Measurements from ENCODE around the gene DCLK1. TPM values are rescaled to one million over a fixed set of nuclear protein-coding genes. Genes with fewer than 3 reads are reported as not detected.

DCLK1 gene
- total RNA-seq, 3 donors from 2014 or later: not detected

DNA sequence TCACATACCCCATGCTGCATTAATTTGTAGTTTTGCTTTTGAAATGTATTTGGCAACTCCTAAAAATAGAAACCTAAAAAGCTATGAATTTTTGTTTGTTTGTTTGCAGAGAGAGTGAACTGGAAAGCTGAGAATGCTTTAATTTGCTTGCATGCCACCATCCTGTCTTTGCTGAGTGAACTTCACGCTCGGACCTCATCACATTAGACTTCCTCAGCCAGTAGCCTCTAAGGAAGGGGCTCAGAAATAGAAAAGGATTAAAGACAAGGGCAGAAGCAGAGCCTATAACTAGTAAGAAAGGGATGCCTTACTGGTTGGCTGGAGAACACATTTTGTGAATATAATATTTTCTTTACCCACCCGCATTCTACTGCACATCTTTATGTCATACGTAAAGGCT, 275.1 kb downstream of the DCLK1 start:
- Mint-ChIP-seq H3K9me3 (no peaks in the 10 kb centered on the region), H3K36me3 (ENCODE audit: insufficient read depth) (no peaks in the 10 kb centered on the region), H3K27me3 (ENCODE audit: low read depth) (peaks cover 14% of the 10 kb centered on the region), H3K4me1 (ENCODE audit: low read depth) (no peaks in the 10 kb centered on the region), H3K4me3 (no peak overlapping the region)
- ATAC-seq (no peak), DNase-seq (no peak)

GRCh38 chr13:35855531-35856019, 275.6 kb downstream of the DCLK1 start:
- peaks cover 14% of the 10 kb centered on the region for H3K27me3 Mint-ChIP-seq (ENCODE audit: low read depth)
- no peak for ATAC-seq
- H3K36me3 Mint-ChIP-seq (ENCODE audit: insufficient read depth): no peaks in the 10 kb centered on the region
- no peaks in the 10 kb centered on the region for H3K9me3 Mint-ChIP-seq
- DNase-seq: no peak
- no peaks in the 10 kb centered on the region for H3K4me1 Mint-ChIP-seq (ENCODE audit: low read depth)
- H3K4me3 Mint-ChIP-seq: no peak overlapping the region

- peaks cover 14% of the 10 kb centered on the region for H3K27me3 Mint-ChIP-seq (ENCODE audit: low read depth)
- no peak overlapping the region for H3K4me3 Mint-ChIP-seq
- H3K36me3 Mint-ChIP-seq (ENCODE audit: insufficient read depth): no peaks in the 10 kb centered on the region
- no peak for DNase-seq
- ATAC-seq: no peak
- H3K9me3 Mint-ChIP-seq: no peaks in the 10 kb centered on the region
- H3K4me1 Mint-ChIP-seq (ENCODE audit: low read depth): no peaks in the 10 kb centered on the region
These were observed 276.9 kb downstream of the DCLK1 start for GRCh38 chr13:35854286-35854685.

DNA sequence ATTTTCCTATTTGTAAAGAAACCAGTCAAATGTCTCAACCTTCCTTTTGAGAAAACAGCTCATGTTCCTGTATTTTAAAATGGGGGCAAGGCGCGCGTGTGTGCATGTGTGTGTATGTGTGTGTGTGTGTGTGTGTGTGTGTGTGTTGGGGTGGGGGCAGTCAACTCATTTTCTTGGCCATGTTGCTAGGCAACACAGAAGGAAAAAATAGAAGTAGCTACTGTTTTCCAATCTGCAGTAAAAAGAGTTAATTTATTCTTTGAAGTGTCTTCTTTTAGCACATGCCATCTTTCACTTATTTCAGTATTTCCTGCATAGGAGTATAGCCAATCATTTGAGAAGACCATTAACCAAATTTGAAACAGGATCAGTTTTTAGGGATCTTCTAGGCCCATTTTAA, 279.3 kb downstream of the DCLK1 start:
- DNase-seq: no peak
- H3K9me3 Mint-ChIP-seq: no peaks in the 10 kb centered on the region
- no peaks in the 10 kb centered on the region for H3K36me3 Mint-ChIP-seq (ENCODE audit: insufficient read depth)
- H3K4me3 Mint-ChIP-seq: no peak overlapping the region
- no peaks in the 10 kb centered on the region for H3K4me1 Mint-ChIP-seq (ENCODE audit: low read depth)
- peaks cover 14% of the 10 kb centered on the region for H3K27me3 Mint-ChIP-seq (ENCODE audit: low read depth)
- no peak for ATAC-seq

GRCh38 chr13:35851356-35851755, 279.8 kb downstream of the DCLK1 start:
- H3K4me1 Mint-ChIP-seq (ENCODE audit: low read depth): no peaks in the 10 kb centered on the region
- no peak for DNase-seq
- H3K9me3 Mint-ChIP-seq: no peaks in the 10 kb centered on the region
- no peaks in the 10 kb centered on the region for H3K36me3 Mint-ChIP-seq (ENCODE audit: insufficient read depth)
- H3K4me3 Mint-ChIP-seq: no peak overlapping the region
- no peak for ATAC-seq
- peaks cover 14% of the 10 kb centered on the region for H3K27me3 Mint-ChIP-seq (ENCODE audit: low read depth)

DNA sequence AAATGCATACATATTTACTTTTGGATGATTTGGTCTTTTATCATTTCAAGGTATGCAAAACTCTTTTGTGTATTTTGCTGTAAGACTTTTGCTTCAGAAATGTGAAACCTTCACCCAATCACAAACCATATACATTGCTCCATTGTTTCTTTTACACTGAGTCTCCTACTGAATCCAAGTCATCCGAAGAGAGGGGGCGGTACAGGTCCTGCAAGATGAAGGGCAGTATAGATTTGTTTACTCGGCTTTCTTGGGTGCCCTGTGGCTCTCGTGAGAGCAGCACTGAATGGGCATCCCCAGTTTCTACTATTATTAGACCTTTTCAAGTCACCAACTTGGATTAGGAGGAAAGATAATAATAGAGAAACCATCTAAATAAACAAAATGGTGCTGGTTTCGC, 280.6 kb downstream of the DCLK1 start:
- H3K4me1 Mint-ChIP-seq (ENCODE audit: low read depth): no peaks in the 10 kb centered on the region
- ATAC-seq (no peak), DNase-seq (no peak)
- H3K36me3 Mint-ChIP-seq (ENCODE audit: insufficient read depth): no peaks in the 10 kb centered on the region
- H3K4me3 Mint-ChIP-seq: no peak overlapping the region
- no peaks in the 10 kb centered on the region for H3K9me3 Mint-ChIP-seq
- peaks cover 9% of the 10 kb centered on the region for H3K27me3 Mint-ChIP-seq (ENCODE audit: low read depth)

- DNase-seq (no peak), ATAC-seq (no peak)
- H3K4me3 Mint-ChIP-seq: no peak overlapping the region
- H3K27me3 Mint-ChIP-seq (ENCODE audit: low read depth): peaks cover 3% of the 10 kb centered on the region
- no peaks in the 10 kb centered on the region for H3K36me3 Mint-ChIP-seq (ENCODE audit: insufficient read depth)
- no peaks in the 10 kb centered on the region for H3K9me3 Mint-ChIP-seq
- H3K4me1 Mint-ChIP-seq (ENCODE audit: low read depth): no peaks in the 10 kb centered on the region
These were observed 281.9 kb downstream of the DCLK1 start for GRCh38 chr13:35849256-35849644.

GRCh38 chr13:35848336-35849255, 282.6 kb downstream of the DCLK1 start:
- Mint-ChIP-seq H3K4me3 (no peak overlapping the region), H3K27me3 (ENCODE audit: low read depth) (peaks cover under 1% of the 10 kb centered on the region), H3K36me3 (ENCODE audit: insufficient read depth) (no peaks in the 10 kb centered on the region), H3K4me1 (ENCODE audit: low read depth) (no peaks in the 10 kb centered on the region), H3K9me3 (no peaks in the 10 kb centered on the region)
- no peak for DNase-seq
- no peak for ATAC-seq

DNA sequence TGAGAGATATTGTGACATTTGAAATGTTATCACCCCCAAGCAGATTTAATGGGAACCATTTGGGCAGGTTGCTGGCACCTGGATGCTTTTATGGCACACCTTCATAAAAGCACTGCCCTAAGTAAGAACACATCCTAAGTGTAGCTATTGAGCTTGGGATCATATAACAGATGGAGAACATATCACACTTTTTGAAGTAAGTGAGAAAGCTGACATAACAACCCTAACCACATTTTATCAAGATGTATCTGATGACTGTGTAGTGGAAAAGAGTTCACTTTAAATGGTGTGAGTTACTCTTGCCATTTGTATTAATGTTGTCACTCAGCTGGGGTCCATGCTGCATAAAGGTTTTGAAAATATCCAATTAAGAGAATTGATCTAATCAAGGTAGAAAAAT, 287.9 kb downstream of the DCLK1 start:
- DNase-seq (no peak), ATAC-seq (no peak)
- Mint-ChIP-seq H3K4me1 (ENCODE audit: low read depth) (no peaks in the 10 kb centered on the region), H3K36me3 (ENCODE audit: insufficient read depth) (no peaks in the 10 kb centered on the region), H3K4me3 (no peak overlapping the region), H3K27me3 (ENCODE audit: low read depth) (no peaks in the 10 kb centered on the region), H3K9me3 (no peaks in the 10 kb centered on the region)

- Mint-ChIP-seq H3K4me1 (ENCODE audit: low read depth) (no peaks in the 10 kb centered on the region), H3K9me3 (no peaks in the 10 kb centered on the region), H3K36me3 (ENCODE audit: insufficient read depth) (no peaks in the 10 kb centered on the region), H3K27me3 (ENCODE audit: low read depth) (no peaks in the 10 kb centered on the region), H3K4me3 (no peak overlapping the region)
- no peak for ATAC-seq
- DNase-seq: no peak
These were observed 290.1 kb downstream of the DCLK1 start for GRCh38 chr13:35841060-35841521.

- no peaks in the 10 kb centered on the region for H3K9me3 Mint-ChIP-seq
- no peak overlapping the region for H3K4me3 Mint-ChIP-seq
- no peaks in the 10 kb centered on the region for H3K27me3 Mint-ChIP-seq (ENCODE audit: low read depth)
- no peaks in the 10 kb centered on the region for H3K4me1 Mint-ChIP-seq (ENCODE audit: low read depth)
- no peaks in the 10 kb centered on the region for H3K36me3 Mint-ChIP-seq (ENCODE audit: insufficient read depth)
- ATAC-seq: no peak
- DNase-seq: no peak
These were observed 291.4 kb downstream of the DCLK1 start for GRCh38 chr13:35839806-35840205.

- no peaks in the 10 kb centered on the region for H3K4me1 Mint-ChIP-seq (ENCODE audit: low read depth)
- H3K36me3 Mint-ChIP-seq (ENCODE audit: insufficient read depth): no peaks in the 10 kb centered on the region
- H3K27me3 Mint-ChIP-seq (ENCODE audit: low read depth): no peaks in the 10 kb centered on the region
- H3K9me3 Mint-ChIP-seq: no peaks in the 10 kb centered on the region
- DNase-seq: no peak
- no peak overlapping the region for H3K4me3 Mint-ChIP-seq
- ATAC-seq: no peak
These were observed 292.8 kb downstream of the DCLK1 start for GRCh38 chr13:35838356-35838755.

GRCh38 chr13:35836446-35836845, 294.7 kb downstream of the DCLK1 start:
- Mint-ChIP-seq H3K27me3 (ENCODE audit: low read depth) (no peaks in the 10 kb centered on the region), H3K9me3 (no peaks in the 10 kb centered on the region), H3K4me3 (no peak overlapping the region), H3K4me1 (ENCODE audit: low read depth) (no peaks in the 10 kb centered on the region), H3K36me3 (ENCODE audit: insufficient read depth) (no peaks in the 10 kb centered on the region)
- no peak for DNase-seq
- ATAC-seq: no peak

DNA sequence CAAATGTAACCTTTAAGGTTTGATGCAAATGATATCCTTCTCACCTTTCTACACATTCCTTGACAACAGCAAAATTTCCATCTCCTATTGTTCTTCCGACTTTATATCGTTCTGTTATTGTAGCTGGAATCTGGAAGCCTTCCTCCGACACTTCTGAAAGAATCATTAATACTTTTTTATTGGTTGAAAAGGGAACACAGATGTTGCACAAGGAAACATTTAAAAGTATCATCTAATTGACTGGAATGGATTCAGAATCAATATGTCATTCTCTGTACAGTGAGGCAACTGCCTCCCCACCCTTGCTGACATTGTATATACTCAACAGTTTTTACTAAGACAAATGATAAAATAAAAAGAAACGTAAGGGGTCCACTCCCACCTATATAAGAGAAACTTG, 295.2 kb downstream of the DCLK1 start:
- no peak overlapping the region for H3K4me3 Mint-ChIP-seq
- no peaks in the 10 kb centered on the region for H3K9me3 Mint-ChIP-seq
- DNase-seq (no peak), ATAC-seq (no peak)
- H3K36me3 Mint-ChIP-seq (ENCODE audit: insufficient read depth): no peaks in the 10 kb centered on the region
- no peaks in the 10 kb centered on the region for H3K27me3 Mint-ChIP-seq (ENCODE audit: low read depth)
- H3K4me1 Mint-ChIP-seq (ENCODE audit: low read depth): no peaks in the 10 kb centered on the region

- Mint-ChIP-seq H3K36me3 (ENCODE audit: insufficient read depth) (no peaks in the 10 kb centered on the region), H3K4me1 (ENCODE audit: low read depth) (no peaks in the 10 kb centered on the region), H3K9me3 (peaks cover 3% of the 10 kb centered on the region), H3K27me3 (ENCODE audit: low read depth) (no peaks in the 10 kb centered on the region), H3K4me3 (no peak overlapping the region)
- DNase-seq: no peak
- ATAC-seq: no peak
These were observed 297.4 kb downstream of the DCLK1 start for GRCh38 chr13:35833608-35834275.

Data from activated T-cell treated with anti-CD3 and anti-CD28 coated beads, Interleukin-2, amount 50 U/mL, for 4 hours (primary cell).